Small intestine (tissue), 7 donors: ENCODE results near the gene RHPN2. TPM values are rescaled to one million over a fixed set of nuclear protein-coding genes. Genes with fewer than 3 reads are reported as not detected.
"Not testable (repeated sequence)": the region's sequence is repeated elsewhere in the genome, so short reads cannot be mapped to it uniquely, and the experiment has no call there.

Experiments used
- DNase-seq, 2 donors: peaks; one replicate each; pipeline versions ENCODE4 v3.0.0 to v3.0.0-alpha.2; 2013
- FAIRE-seq: peaks from 2 replicates; lab custom pipeline; 2012; peaks lifted over from hg19 to GRCh38; lab: Jason Lieb, UNC
- H3K27ac ChIP-seq, 3 donors: one replicate each; pipeline ENCODE4 v1.5.1; 2013; ENCODE audit warnings: low read length in 2 of 3, mild to moderate bottlenecking in 2 of 3, control low read depth in 1 of 3, inconsistent platforms in 1 of 3, low read depth in 1 of 3, moderate library complexity in 1 of 3
- H3K27me3 ChIP-seq, 3 donors: one replicate each; pipeline ENCODE4 v1.6.1; 2013; ENCODE audit warnings: low read length in 3 of 3, inconsistent platforms in 1 of 3; ENCODE audit not compliant: control insufficient read depth in 3 of 3, insufficient read depth in 3 of 3
- H3K36me3 ChIP-seq, 3 donors: one replicate each; pipeline ENCODE4 v1.6.1; 2013; ENCODE audit warnings: low read length in 3 of 3, inconsistent platforms in 1 of 3, low read depth in 1 of 3, mild to moderate bottlenecking in 1 of 3, moderate library complexity in 1 of 3; ENCODE audit not compliant: control insufficient read depth in 3 of 3, insufficient read depth in 2 of 3
- H3K4me1 ChIP-seq, 3 donors: one replicate each; pipeline ENCODE4 v1.6.1; 2013; ENCODE audit warnings: low read length in 2 of 3, inconsistent platforms in 1 of 3, low read depth in 1 of 3, mild to moderate bottlenecking in 1 of 3, moderate library complexity in 1 of 3; ENCODE audit not compliant: control insufficient read depth in 3 of 3, insufficient read depth in 2 of 3
- H3K4me3 ChIP-seq, 3 donors: one replicate each; pipeline ENCODE4 v1.5.1; 2013; ENCODE audit warnings: low read length in 3 of 3, control low read depth in 1 of 3, inconsistent platforms in 1 of 3, low read depth in 1 of 3, mild to moderate bottlenecking in 1 of 3, moderate library complexity in 1 of 3
- H3K9me3 ChIP-seq, 2 donors: one replicate each; pipeline ENCODE4 v1.6.1; 2013; ENCODE audit warnings: low read depth in 1 of 2, low read length in 1 of 2; ENCODE audit not compliant: control insufficient read depth in 2 of 2, insufficient read depth in 1 of 2
- WGBS, 3 donors: extraction: QIAGEN DNeasy Blood & Tissue Kit; methylation state at CpG; one replicate each; pipeline ENCODE4 v1.1.7; 2013; 5-methylcytosine and 5-hydroxymethylcytosine counted together
- polyA plus RNA-seq, 4 donors: library from polyadenylated mRNA; stranded (reverse) in 3 of 4; unstranded in 1 of 4; fragments of 200-250 nt in 3 of 4; fragments of 120-200 nt in 1 of 4; gene quantifications; one replicate each; pipeline versions ENCODE4 v1.2.1 to v1.2.3, GENCODE V29; 2013
- donor health status: healthy with polysubstance abuse.
- donor health status: control.
- donor health status: control.
- donor health status: Bipolar disorder and iron deficiency.
- donor health status: healthy.

Gene RHPN2
- polyA plus RNA-seq, 4 donors = 20.7 to 67.6 (median 33.7) TPM

- whole genome bisulfite sequencing, 3 donors = 0 to 1% (median 0%) methylated on average over 53 to 57 of the region's 57 CpGs
Observed at GRCh38 chr19:32971715-32972540, 92.8 kb downstream of the RHPN2 start, which contains the start of the genes CEP89 and FAAP24. TSS of gene CEP89 (minus strand) at chr19:32971958. CDS start at chr19:32971874, 84 bp downstream. TSS of gene FAAP24 (plus strand) at chr19:32972242. CDS start at chr19:32973197, 955 bp downstream.

GRCh38 chr19:32971012-32971595 is 93.6 kb downstream of the RHPN2 start:
- H3K4me1 ChIP-seq = peaks cover 0 to 4% (median 3%) of the 10 kb centered on the region in 3 donors
- peak in 1 of 2 donors; percentile 16 for DNase-seq
- no peak for FAIRE-seq
- peak overlapping the region; percentile 64 to 72 (median 68) for H3K4me3 ChIP-seq
- H3K9me3 ChIP-seq = no peaks in the 10 kb centered on the region
- no peak overlapping the region for H3K27ac ChIP-seq
- peaks cover 2 to 16% (median 2%) of the 10 kb centered on the region in 3 donors for H3K36me3 ChIP-seq
- WGBS, 3 donors = 18 to 25% (median 22%) methylated on average over 21 of the region's 21 CpGs
- H3K27me3 ChIP-seq = no peaks in the 10 kb centered on the region

More at GRCh38 chr19:32971715-32972540, 92.8 kb downstream of the RHPN2 start, which contains the start of the genes CEP89 and FAAP24:
- no peaks in the 10 kb centered on the region for H3K9me3 ChIP-seq
- H3K36me3 ChIP-seq = peaks cover 0 to 20% (median 2%) of the 10 kb centered on the region in 3 donors
- FAIRE-seq (peak; percentile 49), DNase-seq (peak; percentile 100)
- H3K27me3 ChIP-seq = no peaks in the 10 kb centered on the region
- peak within 1 kb of the TSS; percentile 50 to 82 (median 60) for H3K27ac ChIP-seq
- H3K4me3 ChIP-seq = peak within 1 kb of the TSS; percentile 64 to 72 (median 68)
- H3K4me1 ChIP-seq = peaks cover 0 to 7% (median 3%) of the 10 kb centered on the region in 3 donors

- no peak overlapping the region for H3K4me3 ChIP-seq
- H3K36me3 ChIP-seq = peaks cover 0 to 22% (median 2%) of the 10 kb centered on the region in 3 donors
- no peak overlapping the region for H3K27ac ChIP-seq
- 76 to 94% (median 89%) methylated on average over 10 of the region's 10 CpGs for WGBS, 3 donors
- FAIRE-seq (no peak), DNase-seq (no peak)
- H3K9me3 ChIP-seq = no peaks in the 10 kb centered on the region
- peaks cover 0 to 4% (median 3%) of the 10 kb centered on the region in 3 donors for H3K4me1 ChIP-seq
- no peaks in the 10 kb centered on the region for H3K27me3 ChIP-seq
Observed at GRCh38 chr19:32969549-32969948, 95.1 kb downstream of the RHPN2 start.

GRCh38 chr19:32966750-32967149 is 97.9 kb downstream of the RHPN2 start:
- peaks cover 0 to 4% (median 3%) of the 10 kb centered on the region in 3 donors for H3K4me1 ChIP-seq
- H3K27me3 ChIP-seq = no peaks in the 10 kb centered on the region
- no peaks in the 10 kb centered on the region for H3K9me3 ChIP-seq
- H3K4me3 ChIP-seq = no peak overlapping the region
- no peak overlapping the region for H3K27ac ChIP-seq
- DNase-seq (no peak), FAIRE-seq (no peak)
- 93 to 96% (median 95%) methylated on average over 9 of the region's 9 CpGs for WGBS, 3 donors
- peaks cover 0 to 25% (median 4%) of the 10 kb centered on the region in 3 donors for H3K36me3 ChIP-seq

GRCh38 chr19:32945260-32945659 is 119.4 kb downstream of the RHPN2 start:
- FAIRE-seq (no peak), DNase-seq (no peak)
- no peaks in the 10 kb centered on the region for H3K9me3 ChIP-seq
- H3K4me3 ChIP-seq = no peak overlapping the region
- WGBS, 3 donors = 61 to 85% (median 83%) methylated on average over 3 of the region's 3 CpGs
- peaks cover 6 to 56% (median 12%) of the 10 kb centered on the region in 3 donors for H3K36me3 ChIP-seq
- H3K4me1 ChIP-seq = no peaks in the 10 kb centered on the region
- H3K27ac ChIP-seq = no peak overlapping the region
- no peaks in the 10 kb centered on the region for H3K27me3 ChIP-seq

- H3K4me1 ChIP-seq, FAIRE-seq, H3K9me3 ChIP-seq, DNase-seq, H3K4me3 ChIP-seq, H3K27me3 ChIP-seq, H3K27ac ChIP-seq: not testable (repeated sequence)
- 85 to 91% (median 90%) methylated on average over 5 of the region's 5 CpGs for WGBS, 3 donors
- peaks cover 3 to 47% (median 4%) of the 10 kb centered on the region in 3 donors for H3K36me3 ChIP-seq
Observed at GRCh38 chr19:32941273-32941672, 123.4 kb downstream of the RHPN2 start.

DNA sequence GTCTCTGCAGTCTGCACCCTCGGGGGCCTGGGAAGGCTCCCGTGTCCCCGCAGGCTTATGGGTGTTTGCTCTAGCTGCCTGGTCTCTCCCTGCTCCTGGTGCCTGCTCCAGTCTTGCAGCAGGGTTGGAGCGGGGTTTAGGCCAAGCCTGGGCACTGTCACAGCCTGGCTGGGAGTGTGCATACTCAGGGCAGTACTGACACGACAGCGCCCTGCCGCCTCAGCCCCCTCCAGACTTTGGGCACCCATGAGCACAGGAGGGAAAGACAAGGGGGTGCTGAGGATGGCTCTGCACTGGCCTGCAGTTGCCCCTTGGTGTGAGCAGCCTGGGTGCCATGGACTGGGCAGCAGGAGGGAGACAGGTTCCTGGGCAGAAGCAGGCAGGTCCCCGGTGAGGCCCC is 128.6 kb downstream of the RHPN2 start:
- H3K36me3 ChIP-seq = peaks cover 0 to 43% (median 0%) of the 10 kb centered on the region in 3 donors
- DNase-seq (no peak), FAIRE-seq (no peak)
- 94 to 95% (median 95%) methylated on average over 8 of the region's 8 CpGs for WGBS, 3 donors
- H3K4me3 ChIP-seq = no peak overlapping the region
- H3K9me3 ChIP-seq = no peaks in the 10 kb centered on the region
- H3K4me1 ChIP-seq = no peaks in the 10 kb centered on the region
- H3K27ac ChIP-seq = no peak overlapping the region
- H3K27me3 ChIP-seq = no peaks in the 10 kb centered on the region

GRCh38 chr19:32935629-32936028 is 129.1 kb downstream of the RHPN2 start:
- Histone ChIP-seq H3K4me1 (no peaks in the 10 kb centered on the region), H3K27ac (no peak overlapping the region), H3K9me3 (no peaks in the 10 kb centered on the region), H3K27me3 (no peaks in the 10 kb centered on the region), H3K36me3 (peaks cover 0 to 47% (median 0%) of the 10 kb centered on the region in 3 donors), H3K4me3 (no peak overlapping the region)
- DNase-seq (no peak), FAIRE-seq (no peak)
- 90 to 93% (median 91%) methylated on average over 9 of the region's 9 CpGs for WGBS, 3 donors
